GM21528 (cell line): ENCODE results near the gene MAP2K5.
A peak's percentile ranks its signal among the peaks of the same experiment; 100 is the strongest.

ENCODE experiments used
- ATAC-seq: cut with Tn5 transposase; IDR thresholded peaks from one replicate; pipeline ENCODE4 v1.9.1; 2021; ENCODE audit warnings: mild to moderate bottlenecking, moderate library complexity; ENCODE audit not compliant: unreplicated experiment, low FRiP score

MAP2K5 gene

DNA sequence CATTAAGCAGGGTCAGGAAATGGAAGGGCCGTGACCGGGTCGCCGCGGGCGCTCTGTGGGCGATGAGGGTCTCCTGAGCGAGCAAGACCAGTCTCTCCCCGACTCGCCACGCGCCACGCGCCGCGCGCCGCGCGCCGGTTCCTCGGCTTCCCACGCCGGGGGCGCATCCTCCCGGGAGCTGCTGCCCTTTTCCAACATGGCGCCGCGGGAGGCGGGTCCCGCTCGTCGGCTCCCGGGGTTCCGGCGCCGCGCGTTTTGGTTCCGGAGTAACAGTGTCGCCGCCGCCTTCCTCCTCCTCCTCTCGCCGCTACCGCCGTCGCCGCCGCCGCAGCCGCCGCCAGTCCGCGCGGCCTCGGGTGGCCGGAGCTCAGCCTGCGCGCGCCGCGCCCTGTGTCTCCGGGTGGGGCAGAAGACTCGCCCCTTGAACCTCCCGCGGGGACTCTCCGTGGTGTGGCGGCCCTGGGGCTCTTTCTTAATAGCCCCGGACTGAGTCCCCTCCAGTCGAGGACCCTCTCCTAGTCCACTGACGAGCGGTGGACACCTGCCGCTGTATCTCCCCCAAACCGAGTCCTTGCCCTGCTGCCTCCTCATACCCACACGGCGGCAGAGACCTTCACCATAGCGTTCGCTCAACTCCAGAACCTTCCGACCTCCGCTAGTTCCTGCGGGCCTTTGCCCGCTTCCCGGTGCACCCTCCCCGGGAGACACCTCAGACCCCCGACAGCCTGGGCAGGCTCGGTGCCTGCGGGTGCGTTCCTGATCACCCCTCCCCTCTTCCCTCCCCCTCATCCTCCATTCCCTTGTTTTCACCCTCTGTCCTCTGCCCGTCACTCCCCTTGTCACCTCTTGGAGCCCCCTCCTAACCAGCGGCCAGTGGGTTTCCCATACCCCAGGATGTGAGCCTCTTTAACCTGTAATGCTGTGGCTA is at the start of gene MAP2K5:
TSS of gene MAP2K5 (plus strand) at position 284 of the 928 bp plus-strand sequence. CDS start at position 917, 633 bp downstream.
- peak; percentile 44 for ATAC-seq

DNA sequence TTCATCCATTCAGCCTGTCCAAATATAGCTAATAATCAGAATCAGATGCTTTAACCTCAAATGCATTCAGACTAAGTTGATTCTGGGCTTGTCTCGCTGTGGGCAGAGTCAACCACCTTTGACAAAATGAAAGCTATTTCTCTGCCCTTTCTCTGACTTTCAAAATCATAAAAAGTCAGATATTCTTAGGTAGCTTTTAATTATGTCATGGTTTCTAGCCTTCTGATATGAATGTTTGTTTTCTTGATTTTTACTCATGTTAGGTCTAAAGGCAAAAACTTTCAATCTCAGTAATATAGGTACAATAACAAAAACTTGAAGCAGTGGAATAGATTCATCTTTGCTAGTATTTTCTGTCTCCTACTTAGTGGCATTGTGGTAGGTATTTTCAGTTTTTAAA is 46.9 kb upstream of the MAP2K5 start:
- ATAC-seq = no peak

DNA sequence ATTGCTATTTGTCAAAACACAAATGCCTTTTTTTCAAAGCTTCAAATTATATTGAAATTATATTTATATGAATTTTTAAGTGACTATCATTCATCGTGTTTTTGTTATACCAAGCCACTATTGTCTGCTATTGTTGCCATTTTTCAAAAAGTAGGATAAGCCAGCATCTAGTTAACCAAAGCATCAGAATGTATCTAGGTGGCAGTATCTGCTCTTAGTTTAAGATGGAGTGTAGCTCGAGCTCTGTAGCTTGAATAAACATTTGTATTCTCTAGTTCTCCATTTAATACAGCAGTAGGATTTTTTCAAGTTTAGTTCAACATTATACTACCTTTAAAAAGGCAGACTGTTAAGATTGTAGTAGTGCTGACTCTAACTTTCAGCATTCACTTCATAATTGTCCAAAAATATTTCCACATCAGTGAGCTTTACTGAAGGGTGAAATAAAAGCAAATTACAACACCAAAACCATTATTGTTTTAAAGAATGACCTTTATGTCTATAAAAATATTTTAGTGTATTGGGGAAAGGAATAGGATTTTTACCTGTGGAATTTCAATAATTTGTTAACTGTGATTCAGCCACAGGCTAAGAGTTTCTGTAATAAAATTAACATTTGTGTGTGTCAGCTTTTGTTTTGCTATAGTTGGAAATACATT is 41.2 kb upstream of the MAP2K5 start:
- ATAC-seq = no peak

DNA sequence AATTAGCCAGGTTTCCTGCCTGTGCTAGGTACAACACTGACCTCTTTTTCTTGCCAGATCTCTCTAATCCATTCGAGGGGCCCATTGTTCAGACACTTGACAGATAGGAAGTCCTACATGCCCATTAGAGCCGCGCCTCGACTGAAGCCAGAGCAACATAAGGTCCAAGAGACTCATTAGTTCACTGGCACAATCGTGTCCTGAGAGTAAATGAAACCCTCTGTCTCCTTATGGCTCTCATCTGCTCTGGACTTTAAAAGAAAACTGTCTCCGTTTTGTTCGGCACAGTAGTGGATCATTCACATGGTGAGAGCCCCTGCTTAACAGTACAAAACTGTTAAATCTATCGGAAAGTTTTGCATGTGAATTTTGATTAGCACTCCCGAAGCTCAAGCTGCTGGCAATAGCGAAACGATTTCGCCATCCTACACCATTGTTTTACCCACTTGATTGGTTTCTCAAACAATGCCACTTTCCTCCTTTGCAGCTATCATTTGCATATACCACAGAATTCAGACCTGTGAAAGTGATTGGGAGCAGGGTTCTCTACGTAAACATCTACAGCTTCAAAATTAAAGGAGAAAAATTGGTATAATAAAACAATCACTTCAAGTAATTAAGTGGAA is 40.6 kb upstream of the MAP2K5 start:
- no peak for ATAC-seq

DNA sequence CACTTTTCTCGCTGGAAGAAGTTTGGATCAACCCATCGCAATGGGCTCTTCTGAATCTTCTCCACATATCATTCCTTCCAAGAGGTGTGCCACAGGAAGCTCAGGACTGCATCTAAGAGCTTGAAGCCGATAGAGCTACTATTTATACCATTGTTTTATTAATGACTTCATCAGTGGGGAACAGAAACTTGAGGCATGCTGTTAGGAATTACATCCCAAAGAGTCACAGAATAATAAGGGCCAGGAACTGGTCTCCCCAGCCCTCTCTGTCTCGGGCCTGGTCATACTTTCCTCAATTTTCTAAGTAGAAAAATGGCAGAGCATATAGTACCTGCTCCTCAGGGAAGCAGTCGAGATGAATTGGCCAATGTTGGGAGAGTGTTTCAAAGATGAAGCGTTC is 38.4 kb upstream of the MAP2K5 start:
- ATAC-seq = no peak

DNA sequence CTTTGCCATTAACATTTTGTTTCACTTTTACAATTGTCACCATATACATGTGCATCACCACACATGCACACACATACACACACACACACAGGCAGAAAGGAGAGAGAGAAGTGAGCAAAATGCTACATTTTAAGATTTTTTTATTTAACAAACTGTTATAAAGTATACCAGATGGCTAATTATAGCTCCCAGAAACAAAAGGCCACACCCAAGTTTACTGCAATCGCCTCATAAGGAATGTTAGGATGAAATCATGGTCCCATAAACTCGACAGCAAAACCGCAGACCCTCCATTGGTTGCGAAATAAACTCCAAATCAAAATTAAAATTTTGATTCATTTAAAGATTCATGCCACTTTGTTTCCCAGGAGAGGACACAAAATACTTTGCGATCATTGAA is 37.7 kb upstream of the MAP2K5 start:
- ATAC-seq = no peak

DNA sequence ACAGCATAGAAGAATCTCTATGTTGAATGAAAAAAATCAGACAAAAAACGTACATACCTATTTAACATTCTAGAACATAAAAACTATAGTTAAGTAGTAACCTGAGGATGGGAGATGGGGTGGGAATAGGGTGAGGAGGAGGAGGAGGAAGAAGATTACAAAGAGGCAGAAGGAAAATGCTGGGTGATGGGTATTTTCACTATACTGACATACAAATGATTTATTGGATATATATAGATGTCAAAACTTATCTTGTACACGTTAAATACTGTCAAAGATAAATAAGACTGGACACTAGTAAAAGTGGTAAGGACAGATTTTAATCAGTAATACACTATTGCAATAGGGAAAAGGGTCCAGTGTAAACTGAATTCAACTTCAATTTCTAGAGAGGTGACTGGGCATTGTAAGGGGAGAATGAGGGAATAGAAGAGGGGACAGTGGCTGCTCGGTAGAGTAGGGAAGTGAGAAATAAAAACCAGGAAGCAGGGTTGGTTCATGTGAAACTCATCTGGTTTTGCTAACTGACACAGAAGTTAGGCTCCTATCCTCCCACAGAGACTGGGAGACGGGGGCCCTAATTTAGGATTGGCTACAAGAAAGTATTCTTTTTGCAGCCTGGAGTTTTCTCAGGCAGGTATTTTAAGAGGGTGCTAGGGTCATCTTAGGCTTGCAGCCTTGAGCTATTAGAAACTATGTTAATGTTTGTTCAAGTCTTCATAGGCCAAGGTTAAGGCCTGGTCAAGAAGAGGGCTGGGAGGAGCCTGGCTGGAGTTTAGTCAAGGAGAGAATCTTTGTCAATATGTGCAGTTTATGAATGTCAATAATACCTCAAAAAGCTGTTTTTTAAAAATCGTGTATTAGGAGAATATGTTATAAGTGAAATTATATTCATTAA is 36.6 kb upstream of the MAP2K5 start:
- ATAC-seq = no peak

DNA sequence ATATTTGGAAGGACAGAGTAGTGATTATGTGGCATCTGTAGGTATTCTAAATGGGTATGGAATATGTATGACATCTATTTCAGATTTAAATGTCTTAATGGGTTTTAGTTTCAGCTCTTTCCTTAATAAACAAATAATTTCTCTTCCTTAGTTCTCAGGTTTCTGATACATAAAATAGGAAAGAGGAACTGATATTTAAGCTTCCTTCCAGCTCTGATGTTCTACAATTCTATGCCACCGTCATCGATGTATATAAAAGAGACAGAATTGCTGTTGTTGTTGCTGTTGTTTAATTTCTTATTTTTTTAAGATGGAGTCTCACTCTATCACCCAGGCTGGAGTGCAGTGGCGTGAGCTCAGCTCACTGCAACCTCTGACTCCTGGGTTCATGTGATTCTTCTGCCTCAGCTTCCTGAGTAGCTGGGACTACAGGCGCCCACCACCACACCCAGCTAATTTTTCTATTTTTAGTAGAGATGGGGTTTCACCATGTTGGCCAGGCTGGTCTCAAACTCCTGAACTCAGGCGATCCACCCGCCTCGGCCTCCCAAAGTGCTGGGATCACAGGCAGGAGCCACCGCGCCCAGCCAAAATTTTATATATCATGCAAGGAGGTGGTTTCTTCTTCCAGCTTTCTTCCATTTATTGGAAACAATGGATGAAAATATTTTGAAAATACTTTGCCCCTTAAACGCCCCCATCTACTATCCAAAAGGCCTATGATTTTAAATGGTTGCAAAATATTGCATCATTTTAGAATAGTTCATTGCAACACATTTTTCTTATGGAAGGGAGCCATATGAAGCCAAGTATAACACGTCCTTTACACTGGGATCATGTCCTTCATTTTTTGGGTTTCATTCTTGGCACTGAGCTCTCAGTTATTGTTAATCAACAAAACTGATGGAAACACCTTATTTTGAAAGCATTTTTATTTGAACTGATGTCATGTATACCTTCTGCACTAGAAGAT is 35.4 kb upstream of the MAP2K5 start:
- no peak for ATAC-seq

DNA sequence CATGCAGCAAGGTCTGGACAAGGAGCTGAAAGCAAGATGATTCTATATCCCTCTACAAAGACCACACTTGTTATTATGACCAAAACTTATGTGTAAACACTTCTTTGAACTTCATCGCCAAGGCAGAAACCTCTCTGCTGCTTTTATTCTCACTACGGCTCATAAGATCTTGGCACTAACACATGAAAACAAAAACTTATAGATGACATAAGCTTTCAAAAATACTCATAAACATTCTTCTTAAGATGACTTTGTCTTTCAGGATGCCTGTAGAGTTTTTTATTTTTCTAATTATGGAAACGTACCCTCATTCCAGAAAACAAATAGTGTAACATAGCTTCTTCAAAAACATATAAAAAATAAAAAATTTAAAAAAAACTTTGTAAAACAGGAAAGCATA is 34.1 kb upstream of the MAP2K5 start:
- ATAC-seq = no peak

DNA sequence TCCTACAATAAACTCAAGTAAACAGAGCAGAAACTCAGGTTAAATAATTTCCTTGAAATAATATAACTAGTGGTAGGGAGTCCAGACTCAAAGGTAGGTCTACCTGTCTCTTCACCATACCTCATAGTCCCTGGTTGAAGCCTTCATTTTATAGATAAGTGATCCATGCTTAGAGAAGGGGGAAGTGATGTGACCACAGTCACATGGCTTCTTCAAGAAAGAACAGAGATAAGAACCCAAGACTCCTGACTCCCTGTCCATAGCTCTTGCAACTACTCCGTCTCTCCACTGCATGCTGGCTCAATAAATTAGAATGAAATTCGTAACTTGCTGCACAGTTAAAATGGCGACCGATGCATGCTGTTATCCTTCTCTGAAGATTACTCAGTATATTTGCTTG is 32.6 kb upstream of the MAP2K5 start:
- no peak for ATAC-seq

DNA sequence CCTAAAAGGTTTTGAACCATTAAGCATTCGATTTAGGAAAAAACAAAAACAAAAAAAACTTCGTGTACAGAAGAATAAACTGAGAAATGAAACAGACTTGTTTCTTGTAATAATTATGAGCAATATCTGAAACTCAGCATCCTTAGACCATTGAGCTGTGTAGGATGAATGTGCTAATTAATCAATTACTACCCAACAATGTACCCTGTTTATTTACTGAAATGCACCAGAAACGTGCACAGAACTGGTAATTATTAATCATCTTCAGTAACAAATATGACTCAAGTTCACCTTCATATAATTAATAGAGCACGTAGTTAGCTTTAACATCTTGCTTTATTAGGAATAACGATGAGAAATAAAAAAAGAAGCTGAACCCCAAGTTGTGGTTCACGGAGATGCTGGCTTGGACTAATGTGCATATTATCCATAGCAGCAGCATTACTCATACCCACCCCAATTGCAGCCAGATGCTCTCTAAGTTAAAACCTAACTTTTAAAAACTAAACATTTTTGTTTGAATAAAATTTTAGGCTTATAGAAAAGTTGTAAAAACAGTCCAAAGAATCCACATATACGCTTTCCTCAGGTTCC is 31.8 kb upstream of the MAP2K5 start:
- ATAC-seq = no peak

DNA sequence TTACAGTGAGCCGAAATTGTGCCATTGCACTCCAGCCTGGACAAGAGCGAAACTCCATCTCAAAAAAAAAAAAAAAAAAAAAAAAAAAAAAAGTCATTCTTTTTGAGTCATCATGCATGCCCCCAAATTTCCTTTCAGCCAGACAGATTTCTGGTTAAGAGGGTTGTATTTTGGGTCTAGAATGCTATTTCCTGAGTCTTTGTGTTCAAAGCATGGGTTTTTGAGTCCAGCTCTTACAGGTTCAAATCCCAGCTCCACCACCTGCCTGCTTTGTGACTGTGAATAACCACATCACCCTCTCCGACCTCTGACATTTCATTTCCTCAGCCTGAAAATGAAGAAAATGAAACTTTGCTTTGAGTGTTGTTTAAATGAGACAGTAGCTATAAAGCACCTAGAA is 30.9 kb upstream of the MAP2K5 start:
- no peak for ATAC-seq

DNA sequence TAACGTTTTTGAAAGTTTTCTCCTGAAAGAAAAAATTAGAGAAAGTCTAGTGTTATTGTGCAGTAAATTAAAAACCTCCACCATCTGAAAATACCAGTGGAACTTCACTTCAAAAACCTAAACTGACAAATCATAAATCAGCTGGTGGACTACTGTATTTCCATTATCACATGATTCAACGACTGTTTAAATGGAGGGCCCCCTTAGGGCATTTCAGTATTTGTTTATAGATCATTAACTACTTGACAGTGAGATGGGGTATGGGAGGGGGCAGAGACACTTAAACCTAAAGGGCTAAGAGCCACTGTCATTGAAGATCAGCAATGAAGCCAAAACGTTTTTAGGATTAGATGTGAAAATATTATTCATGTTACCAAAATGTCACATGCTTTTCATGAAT is 30.4 kb upstream of the MAP2K5 start:
- ATAC-seq = no peak

DNA sequence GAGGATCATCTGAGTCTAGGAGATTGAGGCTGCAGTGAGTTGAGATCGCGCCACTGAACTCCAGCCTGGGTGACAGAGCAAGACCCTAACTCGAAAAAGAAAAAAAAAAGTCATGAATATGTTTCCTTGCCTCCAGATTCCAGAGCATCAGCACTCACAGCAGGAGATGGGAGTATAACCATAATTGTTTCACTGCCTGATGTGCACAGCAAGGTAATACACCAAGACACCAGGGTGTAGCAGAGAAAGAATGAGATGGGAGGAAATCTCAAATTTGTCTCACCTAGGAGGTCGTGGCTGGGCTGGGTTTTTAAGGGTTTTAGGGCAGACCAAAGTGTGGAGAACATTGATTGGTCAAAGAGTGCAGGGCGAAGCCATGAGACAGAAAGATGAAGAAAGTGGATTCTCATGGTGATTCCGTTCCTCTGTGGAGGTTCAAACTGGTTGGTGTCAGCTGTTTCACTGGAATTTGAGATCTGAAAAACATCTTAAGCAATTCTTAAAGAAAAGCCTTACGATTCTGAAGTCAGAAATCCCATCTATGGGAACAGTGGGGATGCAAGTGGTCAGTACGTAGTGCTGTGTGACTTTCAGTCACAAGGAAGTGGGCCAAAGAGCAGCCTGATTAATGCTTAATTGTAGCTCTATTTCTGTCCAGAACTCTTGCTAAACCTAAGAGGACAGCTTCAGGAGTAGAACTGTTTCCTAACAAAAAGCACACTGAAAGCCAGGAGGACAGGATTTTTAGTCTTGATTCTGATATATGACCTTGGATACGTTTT is 29.4 kb upstream of the MAP2K5 start:
- no peak for ATAC-seq

DNA sequence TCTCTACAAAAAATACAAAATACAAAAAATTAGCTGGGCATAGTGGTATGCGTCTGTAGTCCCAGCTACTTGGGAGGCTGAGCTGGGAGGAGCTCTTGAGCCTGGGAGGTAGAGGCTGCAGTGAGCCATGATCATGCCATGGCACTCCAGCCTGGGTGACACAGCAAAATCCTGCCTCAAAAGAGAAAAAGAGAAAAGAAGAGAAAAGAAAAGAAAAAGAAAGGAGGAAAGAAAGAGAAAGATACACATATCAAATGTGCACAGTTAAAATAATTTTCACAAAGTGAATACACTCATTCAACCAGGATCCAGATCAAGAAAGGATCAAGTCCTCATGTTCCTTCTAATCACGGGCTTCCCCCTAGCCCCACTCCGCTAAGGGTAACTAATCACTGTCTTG is 27.4 kb upstream of the MAP2K5 start:
- ATAC-seq = no peak

DNA sequence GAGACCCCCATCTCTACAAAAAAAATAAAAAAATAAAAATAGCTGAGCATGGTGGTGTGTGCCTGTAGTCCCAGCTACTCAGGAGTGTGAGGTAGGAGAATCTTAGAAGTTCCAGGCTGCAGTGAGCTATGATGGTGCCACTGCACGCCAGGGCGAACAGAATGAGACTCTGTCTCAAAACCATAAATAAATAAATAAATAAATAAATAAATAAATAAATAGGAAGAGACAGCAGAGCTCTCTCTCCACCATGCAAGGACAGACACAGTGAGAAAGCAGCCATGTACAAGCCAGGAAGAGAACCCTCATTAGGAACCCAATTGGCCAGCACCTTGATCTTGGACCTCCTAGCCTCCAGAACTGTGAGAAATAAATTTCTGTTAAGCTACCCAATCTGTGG is 26.9 kb upstream of the MAP2K5 start:
- no peak for ATAC-seq

DNA sequence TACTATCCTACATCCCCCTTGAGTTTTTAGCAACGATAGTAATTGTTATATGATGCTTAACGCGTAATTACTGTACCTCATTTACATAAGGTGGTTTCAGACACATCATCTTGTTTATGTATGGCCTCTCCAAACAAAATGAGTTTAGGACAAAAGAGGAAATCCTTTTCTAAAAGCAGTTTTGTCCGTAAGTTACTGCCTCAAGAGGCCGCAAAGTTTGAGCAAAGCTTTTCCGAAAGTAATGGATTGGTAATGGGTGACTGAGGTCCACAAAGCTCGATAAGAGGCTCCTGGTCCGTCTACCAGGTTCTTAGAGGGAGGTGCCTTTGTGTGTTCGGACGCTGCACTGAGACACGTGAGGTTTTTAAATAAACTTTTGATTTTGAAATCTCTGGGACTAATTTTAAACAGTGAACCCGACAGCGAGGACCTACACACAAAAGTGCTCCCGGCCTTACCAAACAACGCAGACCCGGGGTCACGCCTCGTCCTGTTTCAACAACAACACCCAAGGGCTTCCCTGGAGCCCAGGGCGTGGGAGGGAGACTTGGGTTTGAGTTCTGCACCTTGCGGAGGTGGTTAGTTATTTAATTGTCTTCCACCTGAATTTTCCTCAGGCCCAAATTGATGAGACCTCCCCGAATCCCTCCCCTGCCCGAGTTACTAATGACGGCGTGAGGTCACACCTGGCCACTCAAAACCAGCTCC is 22.0 kb upstream of the MAP2K5 start:
- no peak for ATAC-seq
